H1 (cell line): ENCODE results near the gene TBC1D16. TPM values are rescaled to one million over a fixed set of nuclear protein-coding genes. Genes with fewer than 3 reads are reported as not detected.

Source experiments
- CTCF ChIA-PET: fragments of 300-600 bp; sonication (Branson Sonifier 250); formaldehyde crosslinking; loops from one replicate; lab custom pipeline; 2021; ENCODE audit not compliant: partially characterized antibody; lab: Charles Lee
- POLR2A ChIA-PET: fragments of 300-600 bp; sonication (Branson Sonifier 250); formaldehyde crosslinking; loops from one replicate; lab custom pipeline; 2021; ENCODE audit warnings: inconsistent platforms; ENCODE audit not compliant: partially characterized antibody; lab: Charles Lee
- DNase-seq, 2 experiments: peaks; one replicate each; pipeline versions ENCODE4 v3.0.0 to v3.0.0-alpha.2; 2010 to 2022; ENCODE audit warnings: low spot score in 2 of 2, low read depth in 1 of 2, mixed read lengths in 1 of 2
- FAIRE-seq: peaks from 2 replicates; lab custom pipeline; 2011; peaks lifted over from hg19 to GRCh38; lab: Jason Lieb, UNC
- H2AFZ ChIP-seq: 2 replicates; pipeline ENCODE4 v1.8.1; 2012; ENCODE audit warnings: low read length, inconsistent platforms
- H2AK5ac ChIP-seq: 2 replicates; pipeline ENCODE4 v1.6.1; 2013; ENCODE audit warnings: low read depth, low read length
- H2BK120ac ChIP-seq: replicated peaks from 2 replicates; pipeline ENCODE3; 2013; ENCODE audit warnings: low read depth, low read length, inconsistent platforms
- H2BK12ac ChIP-seq: 2 replicates; pipeline ENCODE4 v1.6.1; 2013; ENCODE audit warnings: low read depth, low read length
- H2BK15ac ChIP-seq: 2 replicates; pipeline ENCODE4 v1.6.1; 2013; ENCODE audit warnings: low read length
- H2BK20ac ChIP-seq: 2 replicates; pipeline ENCODE4 v1.6.1; 2013; ENCODE audit warnings: low read length
- H2BK5ac ChIP-seq: 2 replicates; pipeline ENCODE4 v1.6.1; 2013; ENCODE audit warnings: low read depth, low read length
- H3K14ac ChIP-seq: 2 replicates; pipeline ENCODE4 v1.6.1; 2013; ENCODE audit warnings: inconsistent platforms; ENCODE audit not compliant: insufficient read length
- H3K18ac ChIP-seq: 2 replicates; pipeline ENCODE4 v1.6.1; 2013; ENCODE audit warnings: low read length; ENCODE audit errors: extremely low read depth
- H3K23ac ChIP-seq: 2 replicates; pipeline ENCODE4 v1.6.1; 2013; ENCODE audit warnings: inconsistent platforms; ENCODE audit not compliant: insufficient read length
- H3K23me2 ChIP-seq: 2 replicates; pipeline ENCODE4 v1.6.1; 2013; ENCODE audit warnings: low read depth, low read length
- H3K27ac ChIP-seq: 2 replicates; pipeline ENCODE4 v1.6.1; 2011; ENCODE audit warnings: low read depth, low read length, inconsistent platforms
- H3K27me3 ChIP-seq, 4 experiments: replicated peaks in 1 of 4; 1 replicate in 1 of 4; 2 replicates in 3 of 4; pipeline versions ENCODE4 v1.6.1 to v1.8.1; 2011 to 2013; ENCODE audit warnings: low read length in 3 of 4, mild to moderate bottlenecking in 3 of 4, inconsistent platforms in 2 of 4, mixed read lengths in 2 of 4, moderate library complexity in 1 of 4; ENCODE audit not compliant: control insufficient read depth in 3 of 4, insufficient read depth in 3 of 4; ENCODE audit errors: extremely low read depth in 1 of 4
- H3K36me3 ChIP-seq, 4 experiments: 2 replicates each; pipeline versions ENCODE4 v1.6.1 to v1.8.1; 2011 to 2013; ENCODE audit warnings: mild to moderate bottlenecking in 4 of 4, low read length in 3 of 4, moderate library complexity in 2 of 4, control low read depth in 1 of 4, inconsistent platforms in 1 of 4; ENCODE audit not compliant: insufficient read depth in 4 of 4, control insufficient read depth in 2 of 4
- H3K4ac ChIP-seq: replicated peaks from 2 replicates; pipeline ENCODE3; 2013; ENCODE audit warnings: low read length, low read depth, mixed read lengths, inconsistent platforms; ENCODE audit not compliant: insufficient read length
- H3K4me1 ChIP-seq, 4 experiments: replicated peaks in 1 of 4; 1 replicate in 1 of 4; 2 replicates in 3 of 4; pipeline versions ENCODE4 v1.6.1 to v1.8.1; 2011 to 2013; ENCODE audit warnings: low read length in 3 of 4, inconsistent platforms in 2 of 4, mixed read lengths in 1 of 4; ENCODE audit not compliant: insufficient read depth in 4 of 4, control insufficient read depth in 3 of 4
- H3K4me2 ChIP-seq, 2 experiments: 2 replicates each; pipeline versions ENCODE4 v1.6.1 to v1.8.1; 2011 to 2013; ENCODE audit warnings: low read depth in 2 of 2, low read length in 2 of 2, control low read depth in 1 of 2, inconsistent platforms in 1 of 2, mild to moderate bottlenecking in 1 of 2; ENCODE audit not compliant: insufficient read depth in 1 of 2
- H3K4me3 ChIP-seq, 4 experiments: fragments of 200-600, 300-600 bp in 1 of 4; sonication (generic), shearing (Covaris generic), sonication (Bioruptor Twin) in 1 of 4; 2 replicates each; pipeline versions ENCODE4 v1.5.1 to v1.8.1; 2011 to 2016; ENCODE audit warnings: low read length in 4 of 4, low read depth in 3 of 4, control low read depth in 2 of 4, inconsistent platforms in 2 of 4, mild to moderate bottlenecking in 2 of 4, mixed read lengths in 1 of 4, moderate library complexity in 1 of 4; ENCODE audit not compliant: insufficient read depth in 2 of 4; ENCODE audit errors: extremely low read depth in 1 of 4
- H3K56ac ChIP-seq: replicated peaks from 2 replicates; pipeline ENCODE3; 2013; ENCODE audit warnings: low read depth, mild to moderate bottlenecking, mixed read lengths, low read length, inconsistent platforms; ENCODE audit not compliant: insufficient read length
- H3K79me1 ChIP-seq: 2 replicates; pipeline ENCODE4 v1.6.1; 2013; ENCODE audit warnings: low read depth, low read length, control low read depth
- H3K79me2 ChIP-seq, 2 experiments: 2 replicates each; pipeline versions ENCODE4 v1.6.1 to v1.8.1; 2012 to 2013; ENCODE audit warnings: low read length in 2 of 2, mild to moderate bottlenecking in 2 of 2, inconsistent platforms in 1 of 2; ENCODE audit not compliant: insufficient read depth in 2 of 2, control insufficient read depth in 1 of 2
- H3K9ac ChIP-seq, 4 experiments: replicated peaks in 1 of 4; 1 replicate in 1 of 4; 2 replicates in 3 of 4; pipeline versions ENCODE4 v1.6.1 to v1.8.1; 2011 to 2013; ENCODE audit warnings: low read depth in 3 of 4, low read length in 3 of 4, control low read depth in 2 of 4, mild to moderate bottlenecking in 2 of 4, moderate library complexity in 2 of 4, inconsistent platforms in 1 of 4; ENCODE audit errors: extremely low read depth in 1 of 4
- H3K9me3 ChIP-seq, 2 experiments: 2 replicates each; pipeline versions ENCODE4 v1.6.1 to v1.8.1; 2012 to 2013; ENCODE audit warnings: mild to moderate bottlenecking in 2 of 2, moderate library complexity in 2 of 2, control low read depth in 1 of 2, inconsistent platforms in 1 of 2, low read depth in 1 of 2, low read length in 1 of 2, mixed read lengths in 1 of 2; ENCODE audit not compliant: insufficient read depth in 2 of 2
- H4K20me1 ChIP-seq, 2 experiments: replicated peaks in 1 of 2; 2 replicates each; pipeline versions ENCODE3 to v1.8.1; 2011 to 2013; ENCODE audit warnings: inconsistent platforms in 2 of 2, low read length in 2 of 2, mild to moderate bottlenecking in 1 of 2; ENCODE audit not compliant: insufficient read depth in 2 of 2, control insufficient read depth in 1 of 2
- H4K5ac ChIP-seq: 2 replicates; pipeline ENCODE4 v1.6.1; 2013; ENCODE audit warnings: low read length, low read depth, mixed read lengths, inconsistent platforms; ENCODE audit not compliant: insufficient read length
- H4K8ac ChIP-seq: 2 replicates; pipeline ENCODE4 v1.8.0; 2013; ENCODE audit warnings: mild to moderate bottlenecking, moderate library complexity, low read length, inconsistent platforms; ENCODE audit not compliant: insufficient read depth; ENCODE audit errors: extremely low read depth
- H4K91ac ChIP-seq: replicated peaks from 2 replicates; pipeline ENCODE3; 2013; ENCODE audit warnings: low read length, mixed read lengths, inconsistent platforms; ENCODE audit not compliant: insufficient read length
- PHF8 ChIP-seq: fragments of 200-600 bp; sonication (generic); conservative IDR thresholded peaks from 2 replicates; pipeline ENCODE4 v1.7.1; 2012; ENCODE audit warnings: low read depth, mild to moderate bottlenecking, inconsistent platforms, low read length, moderate library complexity
- WGBS, 2 experiments: shearing (Covaris generic) in 1 of 2; methylation state at CpG; one replicate each; pipeline versions ENCODE4 v1.1.6 to v1.1.7; 2013 to 2015; ENCODE audit warnings: low lambda C conversion rate in 2 of 2, mixed read lengths in 2 of 2, inconsistent platforms in 1 of 2, low coverage in 1 of 2, missing lambda C conversion rate in 1 of 2; ENCODE audit not compliant: insufficient replicate concordance in 2 of 2, insufficient coverage in 1 of 2, insufficient read length in 1 of 2; ENCODE audit errors: extremely low coverage in 1 of 2, missing lambda C conversion rate in 1 of 2; 5-methylcytosine and 5-hydroxymethylcytosine counted together
- polyA plus RNA-seq, 7 experiments: library from polyadenylated mRNA; depleted of rRNA in 3 of 7; stranded (reverse) in 5 of 7; unstranded in 2 of 7; fragments of >200 nt in 5 of 7; fragments of 200-250 nt in 2 of 7; gene quantifications; 1 replicate in 5 of 7; 2 replicates in 1 of 7; 4 replicates in 1 of 7; pipeline versions ENCODE4 v1.2.1 to v1.2.3, GENCODE V29; 2011 to 2013; ENCODE audit warnings: missing spikeins in 2 of 7, mixed read lengths in 2 of 7
- total RNA-seq: library from RNA; stranded (reverse); fragmentation: NEBNext Ultra II Directional; extraction: Animal tissue kit (Norgen Biotek cat#: 25700); gene quantifications from 2 replicates; pipeline ENCODE4 v1.2.1, GENCODE V29; 2021
- TF ChIP-seq, protein P1 (sequence below), 3 experiments: IDR thresholded peaks; 1 replicate in 2 of 3; 2 replicates in 1 of 3; pipeline versions ENCODE4 v1.5.1 to v1.6.1; 2011; ENCODE audit warnings: low read length in 3 of 3, mild to moderate bottlenecking in 3 of 3, inconsistent platforms in 2 of 3, low read depth in 1 of 3, moderate library complexity in 1 of 3; ENCODE audit not compliant: insufficient read depth in 1 of 3; ENCODE audit errors: control extremely low read depth in 1 of 3

Gene TBC1D16
- total and polyA plus RNA-seq, 2 of the 8 experiments (the other 6 are each of a cell fraction or from before 2014, with no cell fraction given) = 21.1 to 109 TPM

DNA sequence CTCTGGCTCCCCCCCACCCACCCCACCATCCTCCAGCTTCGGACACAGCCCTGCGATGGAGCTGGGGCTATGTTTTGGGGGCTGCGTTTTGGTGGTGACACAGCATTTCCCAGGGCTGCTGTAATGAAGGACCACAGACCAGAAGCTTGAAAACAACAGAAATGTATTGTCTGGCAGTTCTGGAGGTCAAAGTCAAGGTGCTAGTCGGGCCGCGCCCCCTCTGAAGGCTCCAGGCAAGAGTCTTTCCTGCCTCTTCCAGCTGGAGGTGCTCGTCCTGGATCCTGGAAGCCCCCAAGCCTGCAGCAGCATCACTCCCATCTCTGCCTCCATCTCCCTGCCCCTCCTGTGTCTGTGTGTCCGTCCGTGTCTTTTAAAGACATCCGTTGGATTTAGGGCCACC is 50.8 kb downstream of the TBC1D16 start:
- POLR2A ChIA-PET = interaction anchor here (1.0 to 1.4 kb wide), 4 partner anchors 52 to 176 kb away, joined by 3 to 4 read pairs (median 3); no protein-coding TSS in a partner anchor
- FAIRE-seq = no peak
- Histone ChIP-seq H3K4me2 (no peak overlapping the region), H3K4me1 (peaks cover 0 to 14% (median 7%) of the 10 kb centered on the region in 4 experiments; a peak in 5 of 7 replicates), H3K14ac (no peak overlapping the region), H2BK5ac (0 out of 2 replicates have a peak overlapping the region, but pooled peaks have one; percentile 16), H3K9me3 (no peaks in the 10 kb centered on the region), H2AFZ (no peak overlapping the region), H2AK5ac (0 out of 2 replicates have a peak overlapping the region, but pooled peaks have one; percentile 34), H2BK12ac (no peak overlapping the region), H3K4me3 (no peak overlapping the region), H3K4ac (no peak overlapping the region), H3K23ac (no peak overlapping the region), H3K23me2 (no peaks in the 10 kb centered on the region), H2BK20ac (no peak overlapping the region), H4K8ac (no peak overlapping the region; the same call in 1 of the 2 replicates), H3K79me1 (peaks cover 22% of the 10 kb centered on the region), H4K5ac (no peak overlapping the region), H3K27ac (no peak overlapping the region), H3K79me2 (peaks cover 0 to 25% of the 10 kb centered on the region in 2 experiments; a peak in 1 of 4 replicates), H3K36me3 (peaks cover 0 to 2% (median 0%) of the 10 kb centered on the region in 4 experiments; a peak in 1 of 8 replicates), H3K56ac (no peak overlapping the region), H2BK120ac (no peak overlapping the region), H3K18ac (no peak overlapping the region), H2BK15ac (no peak overlapping the region), H4K91ac (no peak overlapping the region), H3K27me3 (no peaks in the 10 kb centered on the region; a peak in 1 of 7 replicates), H3K9ac (no peak overlapping the region), H4K20me1 (peaks cover 7 to 12% of the 10 kb centered on the region in 2 experiments)
- no peak for DNase-seq
- no peak for TF ChIP-seq PHF8
- TF ChIP-seq, protein P1, sequence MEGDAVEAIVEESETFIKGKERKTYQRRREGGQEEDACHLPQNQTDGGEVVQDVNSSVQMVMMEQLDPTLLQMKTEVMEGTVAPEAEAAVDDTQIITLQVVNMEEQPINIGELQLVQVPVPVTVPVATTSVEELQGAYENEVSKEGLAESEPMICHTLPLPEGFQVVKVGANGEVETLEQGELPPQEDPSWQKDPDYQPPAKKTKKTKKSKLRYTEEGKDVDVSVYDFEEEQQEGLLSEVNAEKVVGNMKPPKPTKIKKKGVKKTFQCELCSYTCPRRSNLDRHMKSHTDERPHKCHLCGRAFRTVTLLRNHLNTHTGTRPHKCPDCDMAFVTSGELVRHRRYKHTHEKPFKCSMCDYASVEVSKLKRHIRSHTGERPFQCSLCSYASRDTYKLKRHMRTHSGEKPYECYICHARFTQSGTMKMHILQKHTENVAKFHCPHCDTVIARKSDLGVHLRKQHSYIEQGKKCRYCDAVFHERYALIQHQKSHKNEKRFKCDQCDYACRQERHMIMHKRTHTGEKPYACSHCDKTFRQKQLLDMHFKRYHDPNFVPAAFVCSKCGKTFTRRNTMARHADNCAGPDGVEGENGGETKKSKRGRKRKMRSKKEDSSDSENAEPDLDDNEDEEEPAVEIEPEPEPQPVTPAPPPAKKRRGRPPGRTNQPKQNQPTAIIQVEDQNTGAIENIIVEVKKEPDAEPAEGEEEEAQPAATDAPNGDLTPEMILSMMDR (IDR thresholded peaks at IDR 0.05; ENCODE audit: control extremely low read depth in 1 of 3, insufficient read depth in 1 of 3, low read depth in 1 of 3, low read length in 3 of 3) = peak in 1 of 3 experiments; percentile 8; a peak in 1 of 4 replicates
- WGBS, 2 experiments = 93% methylated on average over 10 of the region's 10 CpGs; no CpG with 5 or more reads in 1 of the 2 experiments
- CTCF ChIA-PET = interaction anchor here (0.9 to 5.2 kb wide), 10 partner anchors 10 to 167 kb away, joined by 3 to 29 read pairs (median 4); no protein-coding TSS in a partner anchor
